Raji (cell line): ENCODE data around the gene DNAH9.

ENCODE experiments used
- POLR2A ChIP-seq: IDR thresholded peaks from 2 replicates; pipeline ENCODE4 v1.6.1; 2011; ENCODE audit warnings: low read depth, low read length, control low read depth; ENCODE audit not compliant: insufficient read depth

Gene DNAH9

GRCh38 chr17:11871773-11872172, 273.5 kb downstream of the DNAH9 start:
- TF ChIP-seq POLR2A, result no peak

DNA sequence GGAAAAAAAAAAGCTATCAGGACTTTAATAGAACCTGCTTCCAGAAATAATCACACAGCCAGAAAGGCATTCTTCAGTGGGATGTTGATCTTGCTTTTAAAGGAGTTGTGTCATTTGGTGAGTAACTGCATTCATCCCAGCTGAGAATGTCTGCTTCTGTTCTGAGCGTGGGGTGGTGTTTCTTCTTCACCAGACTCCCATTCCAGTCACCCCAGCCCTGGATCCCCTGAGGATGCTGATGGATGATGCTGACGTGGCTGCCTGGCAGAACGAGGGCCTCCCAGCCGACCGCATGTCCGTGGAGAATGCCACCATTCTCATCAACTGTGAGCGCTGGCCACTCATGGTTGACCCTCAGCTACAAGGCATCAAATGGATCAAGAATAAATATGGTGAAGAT, 276.5 kb downstream of the DNAH9 start:
- TF ChIP-seq POLR2A, result no peak

DNA sequence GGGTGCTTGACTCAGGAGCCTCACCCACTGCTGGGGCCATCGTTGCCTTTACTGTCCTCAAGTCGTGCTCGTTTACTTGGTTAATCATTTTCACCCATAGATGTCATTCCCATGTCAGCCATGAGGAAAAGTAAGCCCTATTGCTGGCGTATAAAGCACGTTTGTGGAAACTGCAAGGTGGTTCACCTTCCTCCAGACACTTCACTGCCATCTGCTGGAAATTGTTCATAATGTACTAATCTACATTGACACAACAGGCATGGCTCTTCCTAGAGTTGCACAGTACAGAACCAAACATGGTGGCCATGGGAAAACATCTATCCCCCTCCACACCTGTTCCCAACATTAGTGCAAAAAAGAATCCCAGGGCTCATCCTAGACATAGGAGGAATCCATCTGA, 282.4 kb downstream of the DNAH9 start:
- TF ChIP-seq POLR2A, result no peak

DNA sequence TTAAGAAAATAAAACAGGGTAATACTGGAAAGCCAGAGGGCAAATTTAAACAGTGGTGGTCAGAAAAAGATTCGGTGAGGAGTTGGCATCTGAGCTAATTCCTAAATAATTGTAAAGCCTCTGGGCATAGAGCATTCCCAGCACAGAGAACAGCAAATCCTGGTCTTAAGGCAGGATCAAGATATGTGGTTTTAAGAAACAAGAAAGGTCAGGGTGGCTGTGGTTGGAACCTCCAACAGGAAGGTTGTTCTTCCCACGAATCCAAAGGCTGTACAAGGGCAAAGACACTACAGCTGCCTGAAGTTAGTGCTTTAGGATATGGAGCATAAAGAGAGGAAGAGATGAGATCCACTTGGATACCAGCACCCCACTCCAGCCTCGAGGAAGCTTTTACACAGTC, 284.4 kb downstream of the DNAH9 start:
- no peak for TF ChIP-seq POLR2A

- no peak for TF ChIP-seq POLR2A
Observed at GRCh38 chr17:11885051-11885450, 286.8 kb downstream of the DNAH9 start.

DNA sequence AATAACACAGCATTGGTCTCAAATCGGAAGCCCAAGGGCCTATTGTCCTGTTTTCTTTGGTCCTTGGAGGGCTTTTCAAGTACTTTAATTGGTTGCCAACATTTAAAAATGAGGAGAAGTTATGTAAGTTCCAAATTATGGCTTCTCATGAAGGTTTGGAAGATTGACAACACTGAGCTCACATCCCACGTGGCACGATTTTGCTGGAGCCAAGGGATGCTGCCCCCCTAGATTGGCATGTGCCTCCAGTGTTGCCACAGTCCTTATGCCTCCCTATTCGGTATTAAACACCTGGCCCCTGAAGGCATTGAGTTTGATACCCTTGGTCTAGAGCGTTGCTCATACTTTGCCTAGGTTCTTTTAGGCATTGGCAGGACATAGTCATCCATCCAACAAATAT, 291.0 kb downstream of the DNAH9 start:
- no peak for TF ChIP-seq POLR2A

GRCh38 chr17:11893862-11894261, 295.6 kb downstream of the DNAH9 start:
- TF ChIP-seq POLR2A, result no peak

GRCh38 chr17:11896199-11896598, 297.9 kb downstream of the DNAH9 start:
- no peak for TF ChIP-seq POLR2A

GRCh38 chr17:11898526-11899235, 300.4 kb downstream of the DNAH9 start:
- TF ChIP-seq POLR2A, result no peak

DNA sequence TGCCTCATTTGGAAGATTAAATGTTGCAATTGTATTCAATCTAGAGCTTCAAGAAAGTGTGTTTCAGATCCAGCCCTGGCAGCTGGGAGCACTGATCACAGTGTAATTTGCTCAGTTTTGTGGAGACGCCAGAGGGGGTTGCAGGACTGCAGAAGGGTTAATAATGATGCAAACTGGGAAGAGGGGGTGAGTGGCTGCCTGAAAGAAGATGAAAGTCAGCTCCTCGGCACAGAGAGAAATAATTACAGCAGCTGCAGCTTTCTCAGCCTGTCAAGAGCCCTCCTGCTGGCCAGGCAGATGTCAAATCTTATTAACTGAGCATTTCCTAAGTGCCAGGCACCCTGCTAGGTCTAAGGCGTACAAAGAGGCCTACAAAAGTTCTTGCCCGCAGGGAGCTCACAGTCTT, 301.3 kb downstream of the DNAH9 start:
- no peak for TF ChIP-seq POLR2A

- TF ChIP-seq POLR2A, result no peak
Observed at GRCh38 chr17:11900041-11900476, 301.8 kb downstream of the DNAH9 start.

DNA sequence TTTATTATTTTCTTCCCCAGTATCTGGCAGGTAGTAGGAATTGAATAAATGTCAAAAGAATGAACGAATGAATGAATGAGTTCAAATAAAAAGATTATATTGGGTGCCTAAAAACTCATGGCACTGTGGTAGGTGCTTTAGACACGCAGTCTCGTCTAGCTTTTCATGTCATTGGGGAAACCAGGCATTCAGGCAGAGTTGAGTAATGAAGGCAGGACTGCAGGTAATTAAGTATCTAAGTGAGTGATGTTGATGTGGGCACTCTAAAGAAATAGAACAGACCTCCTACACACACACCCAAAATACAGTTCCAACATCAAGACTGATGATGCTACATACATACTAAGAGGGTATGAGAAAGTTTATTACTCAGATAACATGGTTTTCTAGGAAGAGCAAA, 302.4 kb downstream of the DNAH9 start:
- TF ChIP-seq POLR2A, result no peak

DNA sequence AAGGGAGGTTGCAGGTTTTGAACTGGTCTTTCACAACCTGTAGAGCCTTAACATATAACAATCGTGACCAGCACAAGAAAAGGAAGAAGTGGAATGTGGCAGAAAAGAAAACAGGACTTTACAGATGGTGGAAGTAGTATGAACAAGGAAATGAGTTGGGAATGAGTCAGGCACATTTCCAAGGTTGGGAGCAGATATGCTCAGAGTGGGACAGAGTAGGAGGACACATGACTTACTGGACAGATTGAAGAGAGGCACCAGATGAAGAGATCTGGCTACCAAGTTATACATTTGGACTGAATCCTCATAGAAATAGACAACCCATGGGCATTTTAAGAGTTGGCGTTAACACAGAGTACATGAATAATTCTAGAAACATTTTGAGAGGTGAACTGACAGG, 303.7 kb downstream of the DNAH9 start:
- TF ChIP-seq POLR2A, result no peak

- TF ChIP-seq POLR2A, result no peak
Observed at GRCh38 chr17:11908711-11909146, 310.5 kb downstream of the DNAH9 start.

GRCh38 chr17:11909348-11909747, 311.1 kb downstream of the DNAH9 start:
- no peak for TF ChIP-seq POLR2A

DNA sequence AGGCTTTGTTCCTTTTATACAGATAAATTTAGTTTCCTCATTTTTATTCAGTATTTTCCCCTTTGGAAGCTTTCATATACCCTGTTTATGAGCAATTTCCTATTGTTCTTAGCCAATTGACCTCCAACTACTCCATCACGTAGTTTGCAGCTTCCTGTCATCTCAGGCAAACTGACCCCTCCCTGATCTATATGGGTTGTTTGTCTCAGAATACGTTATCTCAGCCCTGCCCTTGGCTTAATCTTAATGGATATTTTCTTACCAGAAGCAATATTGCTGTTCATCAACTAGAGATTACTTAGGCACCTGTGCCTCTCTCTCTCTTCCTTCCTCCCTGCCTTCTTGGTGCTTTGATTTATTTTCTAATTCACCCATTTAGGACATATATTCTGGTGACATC, 317.8 kb downstream of the DNAH9 start:
- TF ChIP-seq POLR2A, result no peak

GRCh38 chr17:11917415-11917814, 319.1 kb downstream of the DNAH9 start:
- no peak for TF ChIP-seq POLR2A

GRCh38 chr17:11921296-11921695, 323.0 kb downstream of the DNAH9 start:
- no peak for TF ChIP-seq POLR2A

- no peak for TF ChIP-seq POLR2A
Observed at GRCh38 chr17:11922638-11923037, 324.4 kb downstream of the DNAH9 start.
